HEK293 (cell line): ENCODE data around the gene MCF2L.

ENCODE experiments used
- CTCF ChIA-PET: fragments of 350-600 bp; formaldehyde crosslinking; extraction: SDS; loops from one replicate; lab custom pipeline; 2021; ENCODE audit warnings: antibody characterized with exemption; lab: Yijun Ruan, JAX
- POLR2A ChIA-PET: fragments of 300-600 bp; formaldehyde crosslinking; extraction: SDS; loops from one replicate; lab custom pipeline; 2020; ENCODE audit warnings: antibody characterized with exemption, inconsistent platforms; lab: Yijun Ruan, JAX
- H3K27ac ChIP-seq: fragments of 200-500 bp; sonication (Bioruptor generic); 2 replicates; pipeline ENCODE4 v1.5.1; 2014; ENCODE audit warnings: low read depth, low read length, control low read depth, inconsistent platforms; ENCODE audit errors: extremely low read depth
- H3K36me3 ChIP-seq, 2 experiments: fragments of 200-500 bp in 1 of 2; sonication (Bioruptor generic) in 1 of 2; 1 replicate in 1 of 2; 2 replicates in 1 of 2; pipeline ENCODE4 v1.5.1; 2014 to 2017; ENCODE audit warnings: inconsistent platforms in 2 of 2, low read length in 2 of 2; ENCODE audit not compliant: control insufficient read depth in 2 of 2, insufficient read depth in 1 of 2
- H3K4me1 ChIP-seq: fragments of 200-500 bp; sonication (Bioruptor generic); 2 replicates; pipeline ENCODE4 v1.5.1; 2014; ENCODE audit warnings: mild to moderate bottlenecking, low read length, inconsistent platforms; ENCODE audit not compliant: control insufficient read depth, insufficient read depth
- H3K4me3 ChIP-seq: 2 replicates; pipeline ENCODE4 v1.5.1; 2011; ENCODE audit warnings: low read depth, mild to moderate bottlenecking, control low read depth, low read length, moderate library complexity
- H3K9me3 ChIP-seq: fragments of 200-500 bp; sonication (Bioruptor generic); 2 replicates; pipeline ENCODE4 v1.5.1; 2014; ENCODE audit warnings: low read depth, low read length, inconsistent platforms; ENCODE audit not compliant: control insufficient read depth, insufficient read depth
- EGR2 ChIP-seq: fragments of 450-650 bp; formaldehyde crosslinking; IDR thresholded peaks from 2 replicates; pipeline ENCODE4 v1.5.1; 2016; ENCODE audit warnings: low read depth, missing biosample characterization, missing genetic modification characterization
- HOXA7 ChIP-seq: sonication (generic); formaldehyde crosslinking; IDR thresholded peaks from 2 replicates; pipeline ENCODE4 v1.8.1; 2022; ENCODE audit warnings: missing genetic modification reagents, borderline replicate concordance
- MYNN ChIP-seq: fragments of 450-650 bp; formaldehyde crosslinking; IDR thresholded peaks from 2 replicates; pipeline ENCODE4 v1.5.1; 2016; ENCODE audit warnings: missing biosample characterization, missing genetic modification characterization, borderline replicate concordance
- PRDM4 ChIP-seq: fragments of 450-650 bp; formaldehyde crosslinking; IDR thresholded peaks from 2 replicates; pipeline ENCODE4 v1.5.1; 2017; ENCODE audit warnings: missing biosample characterization, missing genetic modification characterization
- SP2 ChIP-seq: fragments of 450-650 bp; formaldehyde crosslinking; IDR thresholded peaks from 2 replicates; pipeline ENCODE4 v1.5.1; 2016; ENCODE audit warnings: missing biosample characterization, missing genetic modification characterization
- TCF7L2 ChIP-seq: IDR thresholded peaks from 2 replicates; pipeline ENCODE4 v1.6.1; 2011; ENCODE audit warnings: low read depth, mild to moderate bottlenecking, inconsistent platforms, low read length, moderate library complexity, borderline replicate concordance
- ZFHX2 ChIP-seq: fragments of 450-650 bp; formaldehyde crosslinking; conservative IDR thresholded peaks from 2 replicates; pipeline ENCODE4 v1.5.1; 2016; ENCODE audit warnings: missing biosample characterization, missing genetic modification characterization
- ZNF366 ChIP-seq: fragments of 450-650 bp; formaldehyde crosslinking; conservative IDR thresholded peaks from 2 replicates; pipeline ENCODE4 v1.5.1; 2016; ENCODE audit warnings: missing biosample characterization, missing genetic modification characterization
- ZNF548 ChIP-seq: fragments of 450-650 bp; formaldehyde crosslinking; IDR thresholded peaks from 2 replicates; pipeline ENCODE4 v1.5.1; 2016; ENCODE audit warnings: missing biosample characterization, missing genetic modification characterization
- ZNF561 ChIP-seq: fragments of 450-650 bp; IDR thresholded peaks from 2 replicates; pipeline ENCODE4 v1.5.1; 2018; ENCODE audit warnings: missing biosample characterization, missing genetic modification characterization, borderline replicate concordance
- ZNF600 ChIP-seq: fragments of 450-650 bp; formaldehyde crosslinking; IDR thresholded peaks from 2 replicates; pipeline ENCODE4 v1.5.1; 2016; ENCODE audit warnings: missing biosample characterization, missing genetic modification characterization
- ZNF658 ChIP-seq: fragments of 450-650 bp; formaldehyde crosslinking; IDR thresholded peaks from 2 replicates; pipeline ENCODE4; 2016; ENCODE audit warnings: missing biosample characterization, missing genetic modification characterization
- ZNF660 ChIP-seq: fragments of 450-650 bp; IDR thresholded peaks from 2 replicates; pipeline ENCODE4 v1.5.1; 2018; ENCODE audit warnings: missing biosample characterization, mild to moderate bottlenecking, missing genetic modification characterization
- ZNF692 ChIP-seq: fragments of 450-650 bp; formaldehyde crosslinking; IDR thresholded peaks from 2 replicates; pipeline ENCODE4 v1.5.1; 2016; ENCODE audit warnings: missing biosample characterization, missing genetic modification characterization
- ZNF792 ChIP-seq: fragments of 450-650 bp; formaldehyde crosslinking; IDR thresholded peaks from 2 replicates; pipeline ENCODE4 v1.5.1; 2016; ENCODE audit warnings: missing biosample characterization, missing genetic modification characterization

MCF2L gene

GRCh38 chr13:112994781-112995355 is 25.9 kb downstream of the MCF2L start:
- H3K4me1 ChIP-seq, result no peaks in the 10 kb centered on the region
- H3K4me3 ChIP-seq, result no peak overlapping the region
- no peak overlapping the region for H3K27ac ChIP-seq
- no peaks in the 10 kb centered on the region for H3K36me3 ChIP-seq
- ChIA-PET CTCF (interaction anchor here (0.7 to 1.4 kb wide), 2 partner anchors 8 to 52 kb away, joined by 4 read pairs; no protein-coding TSS in a partner anchor), POLR2A (no interaction called here)
- H3K9me3 ChIP-seq, result no peaks in the 10 kb centered on the region
- no peak for TF ChIP-seq SP2

GRCh38 chr13:112995395-112996191 is 26.6 kb downstream of the MCF2L start:
- Histone ChIP-seq H3K4me1 (no peaks in the 10 kb centered on the region), H3K4me3 (no peak overlapping the region), H3K27ac (no peak overlapping the region), H3K36me3 (no peaks in the 10 kb centered on the region), H3K9me3 (no peaks in the 10 kb centered on the region)
- POLR2A ChIA-PET, result no interaction called here
- CTCF ChIA-PET, result interaction anchor here (1.4 kb wide), 1 partner anchor 52 kb away, joined by 4 read pairs; no protein-coding TSS in a partner anchor
- TF ChIP-seq ZNF792 (tag by site-specific recombination) (no peak), ZNF692 (tag by site-specific recombination) (no peak), ZNF658 (no peak), ZNF600 (tag by site-specific recombination) (peak; percentile 44; the same call in 1 of the 2 replicates), ZFHX2 (tag by site-specific recombination) (peak; percentile 46; the same call in 1 of the 2 replicates), EGR2 (tag by site-specific recombination) (peak; percentile 33; the same call in 1 of the 2 replicates), ZNF548 (tag by site-specific recombination) (no peak), ZNF561 (tag by site-specific recombination) (no peak)

- Histone ChIP-seq H3K36me3 (no peaks in the 10 kb centered on the region), H3K4me1 (peaks cover 2% of the 10 kb centered on the region; the same call in 1 of the 2 replicates), H3K4me3 (no peak overlapping the region), H3K9me3 (no peaks in the 10 kb centered on the region), H3K27ac (no peak overlapping the region)
- CTCF ChIA-PET, result interaction anchor here (1.1 kb wide), 1 partner anchor 54 kb away, joined by 4 read pairs; no protein-coding TSS in a partner anchor
- TF ChIP-seq MYNN (tag by site-specific recombination) (no peak), EGR2 (tag by site-specific recombination) (peak; percentile 56; the same call in 1 of the 2 replicates), TCF7L2 (no peak), ZFHX2 (tag by site-specific recombination) (peak; percentile 67), ZNF660 (tag by site-specific recombination) (no peak)
- POLR2A ChIA-PET, result no interaction called here
Measured at GRCh38 chr13:112996671-112997091, 27.7 kb downstream of the MCF2L start.

GRCh38 chr13:112997188-112998130 is 28.4 kb downstream of the MCF2L start:
- no peaks in the 10 kb centered on the region for H3K36me3 ChIP-seq
- TF ChIP-seq PRDM4 (tag by site-specific recombination) (no peak), ZNF366 (no peak), HOXA7 (CRISPR knock-in tag) (no peak)
- TF ChIP-seq, all 188 proteins: peak for 0
- ChIA-PET POLR2A (no interaction called here), CTCF (interaction anchor here (1.1 kb wide), 1 partner anchor 55 kb away, joined by 4 read pairs; no protein-coding TSS in a partner anchor)
- Histone ChIP-seq H3K9me3 (no peaks in the 10 kb centered on the region), H3K4me1 (peaks cover 2% of the 10 kb centered on the region; the same call in 1 of the 2 replicates), H3K27ac (no peak overlapping the region), H3K4me3 (no peak overlapping the region)
